Testis (tissue), 2 donors: Measurements from ENCODE around the gene TMOD3.

Source experiments
- CTCF ChIP-seq, 3 experiments: fragments of 450-650 bp in 2 of 3; fragments of 200-600 bp in 1 of 3; sonication (generic) in 1 of 3; IDR thresholded peaks; one replicate each; pipeline ENCODE4 v1.5.1; 2016 to 2019; ENCODE audit warnings: antibody characterized with exemption in 3 of 3, mild to moderate bottlenecking in 2 of 3, moderate library complexity in 1 of 3
- POLR2A ChIP-seq: fragments of 450-650 bp; IDR thresholded peaks from one replicate; pipeline ENCODE4 v1.6.1; 2017; ENCODE audit warnings: antibody characterized with exemption, mild to moderate bottlenecking, moderate library complexity

GRCh38 chr15:51833772-51834171 lies 4.3 kb downstream of the TMOD3 start:
- TF ChIP-seq CTCF (IDR thresholded peaks at IDR 0.05) (no peak), POLR2A (no peak)
